ENCODE data around the gene ADARB2. TPM values are rescaled to one million over a fixed set of nuclear protein-coding genes. Genes with fewer than 3 reads are reported as not detected.

ADARB2 gene
- total RNA-seq, 2 experiments from 2014 or later: not detected

GRCh38 chr10:1382711-1383110, 354.6 kb downstream of the ADARB2 start:
- Mint-ChIP-seq H3K36me3 (no peaks in the 10 kb centered on the region), H3K4me1 (no peaks in the 10 kb centered on the region), H3K27me3 (peaks cover 58% of the 10 kb centered on the region), H3K4me3 (no peak overlapping the region), H3K27ac (no peak overlapping the region), H3K9me3 (no peaks in the 10 kb centered on the region)
- no peak for DNase-seq

GRCh38 chr10:1381339-1381738, 356.0 kb downstream of the ADARB2 start:
- no peaks in the 10 kb centered on the region for H3K4me1 Mint-ChIP-seq
- H3K36me3 Mint-ChIP-seq: no peaks in the 10 kb centered on the region
- no peak overlapping the region for H3K27ac Mint-ChIP-seq
- H3K27me3 Mint-ChIP-seq: peaks cover 60% of the 10 kb centered on the region
- DNase-seq: no peak
- H3K4me3 Mint-ChIP-seq: no peak overlapping the region
- H3K9me3 Mint-ChIP-seq: no peaks in the 10 kb centered on the region

- peaks cover 60% of the 10 kb centered on the region for H3K27me3 Mint-ChIP-seq
- H3K27ac Mint-ChIP-seq: no peak overlapping the region
- H3K9me3 Mint-ChIP-seq: peaks cover 3% of the 10 kb centered on the region
- H3K36me3 Mint-ChIP-seq: no peaks in the 10 kb centered on the region
- no peak overlapping the region for H3K4me3 Mint-ChIP-seq
- no peaks in the 10 kb centered on the region for H3K4me1 Mint-ChIP-seq
- no peak for DNase-seq
These were observed 357.1 kb downstream of the ADARB2 start for GRCh38 chr10:1380088-1380671.

- DNase-seq: no peak
These were observed 357.7 kb downstream of the ADARB2 start for GRCh38 chr10:1379601-1380000.

GRCh38 chr10:1378473-1378872, 358.9 kb downstream of the ADARB2 start:
- H3K27me3 Mint-ChIP-seq: peaks cover 47% of the 10 kb centered on the region

More at GRCh38 chr10:1379601-1380000, 357.7 kb downstream of the ADARB2 start:
- H3K4me1 Mint-ChIP-seq: no peaks in the 10 kb centered on the region
- H3K36me3 Mint-ChIP-seq: no peaks in the 10 kb centered on the region
- no peak overlapping the region for H3K27ac Mint-ChIP-seq
- H3K4me3 Mint-ChIP-seq: no peak overlapping the region
- peaks cover 57% of the 10 kb centered on the region for H3K27me3 Mint-ChIP-seq
- peaks cover 3% of the 10 kb centered on the region for H3K9me3 Mint-ChIP-seq

GRCh38 chr10:1377740-1378397, 359.5 kb downstream of the ADARB2 start:
- DNase-seq: no peak
- no peaks in the 10 kb centered on the region for H3K4me1 Mint-ChIP-seq
- peaks cover 48% of the 10 kb centered on the region for H3K27me3 Mint-ChIP-seq
- H3K4me3 Mint-ChIP-seq: no peak overlapping the region
- no peaks in the 10 kb centered on the region for H3K36me3 Mint-ChIP-seq
- peaks cover 3% of the 10 kb centered on the region for H3K9me3 Mint-ChIP-seq
- H3K27ac Mint-ChIP-seq: no peak overlapping the region

More at GRCh38 chr10:1378473-1378872, 358.9 kb downstream of the ADARB2 start:
- Mint-ChIP-seq H3K4me3 (no peak overlapping the region), H3K4me1 (no peaks in the 10 kb centered on the region), H3K27ac (no peak overlapping the region), H3K9me3 (peaks cover 3% of the 10 kb centered on the region), H3K36me3 (no peaks in the 10 kb centered on the region)
- no peak for DNase-seq

GRCh38 chr10:1377231-1377630, 360.1 kb downstream of the ADARB2 start:
- H3K4me1 Mint-ChIP-seq: no peaks in the 10 kb centered on the region
- no peak overlapping the region for H3K27ac Mint-ChIP-seq
- H3K9me3 Mint-ChIP-seq: peaks cover 3% of the 10 kb centered on the region
- peaks cover 51% of the 10 kb centered on the region for H3K27me3 Mint-ChIP-seq
- DNase-seq: no peak
- H3K36me3 Mint-ChIP-seq: no peaks in the 10 kb centered on the region
- H3K4me3 Mint-ChIP-seq: no peak overlapping the region

- no peak for DNase-seq
- Mint-ChIP-seq H3K4me1 (no peaks in the 10 kb centered on the region), H3K27me3 (peaks cover 51% of the 10 kb centered on the region), H3K9me3 (peaks cover 3% of the 10 kb centered on the region), H3K27ac (no peak overlapping the region), H3K36me3 (no peaks in the 10 kb centered on the region), H3K4me3 (no peak overlapping the region)
These were observed 360.9 kb downstream of the ADARB2 start for GRCh38 chr10:1376384-1376945.

GRCh38 chr10:1375346-1376170, 361.8 kb downstream of the ADARB2 start:
- Mint-ChIP-seq H3K4me1 (no peaks in the 10 kb centered on the region), H3K4me3 (no peak overlapping the region)

GRCh38 chr10:1374511-1375345, 362.6 kb downstream of the ADARB2 start:
- H3K27ac Mint-ChIP-seq: no peak overlapping the region
- no peak for DNase-seq
- peaks cover 50% of the 10 kb centered on the region for H3K27me3 Mint-ChIP-seq
- no peaks in the 10 kb centered on the region for H3K36me3 Mint-ChIP-seq
- H3K9me3 Mint-ChIP-seq: peaks cover 3% of the 10 kb centered on the region
- H3K4me1 Mint-ChIP-seq: no peaks in the 10 kb centered on the region
- no peak overlapping the region for H3K4me3 Mint-ChIP-seq

More at GRCh38 chr10:1375346-1376170, 361.8 kb downstream of the ADARB2 start:
- no peak for DNase-seq
- Mint-ChIP-seq H3K36me3 (no peaks in the 10 kb centered on the region), H3K9me3 (peaks cover 3% of the 10 kb centered on the region), H3K27ac (no peak overlapping the region), H3K27me3 (peaks cover 51% of the 10 kb centered on the region)

GRCh38 chr10:1373287-1373686, 364.0 kb downstream of the ADARB2 start:
- no peaks in the 10 kb centered on the region for H3K36me3 Mint-ChIP-seq
- H3K4me1 Mint-ChIP-seq: no peaks in the 10 kb centered on the region
- H3K27ac Mint-ChIP-seq: no peak overlapping the region
- H3K27me3 Mint-ChIP-seq: peaks cover 49% of the 10 kb centered on the region
- peaks cover 3% of the 10 kb centered on the region for H3K9me3 Mint-ChIP-seq
- no peak overlapping the region for H3K4me3 Mint-ChIP-seq
- no peak for DNase-seq

- DNase-seq: no peak
- no peak overlapping the region for H3K27ac Mint-ChIP-seq
- no peaks in the 10 kb centered on the region for H3K36me3 Mint-ChIP-seq
- peaks cover 3% of the 10 kb centered on the region for H3K9me3 Mint-ChIP-seq
- peaks cover 45% of the 10 kb centered on the region for H3K27me3 Mint-ChIP-seq
- H3K4me3 Mint-ChIP-seq: no peak overlapping the region
- no peaks in the 10 kb centered on the region for H3K4me1 Mint-ChIP-seq
These were observed 365.1 kb downstream of the ADARB2 start for GRCh38 chr10:1372212-1372611.

GRCh38 chr10:1370298-1370697, 367.0 kb downstream of the ADARB2 start:
- Mint-ChIP-seq H3K4me1 (no peaks in the 10 kb centered on the region), H3K27ac (no peak overlapping the region), H3K4me3 (no peak overlapping the region), H3K27me3 (peaks cover 44% of the 10 kb centered on the region), H3K9me3 (no peaks in the 10 kb centered on the region), H3K36me3 (no peaks in the 10 kb centered on the region)
- DNase-seq: no peak

- no peak for DNase-seq
- H3K4me3 Mint-ChIP-seq: no peak overlapping the region
- H3K36me3 Mint-ChIP-seq: no peaks in the 10 kb centered on the region
These were observed 367.7 kb downstream of the ADARB2 start for GRCh38 chr10:1369665-1370064.

More at GRCh38 chr10:1369665-1370064, 367.7 kb downstream of the ADARB2 start:
- peaks cover 50% of the 10 kb centered on the region for H3K27me3 Mint-ChIP-seq
- no peaks in the 10 kb centered on the region for H3K4me1 Mint-ChIP-seq
- H3K27ac Mint-ChIP-seq: no peak overlapping the region
- no peaks in the 10 kb centered on the region for H3K9me3 Mint-ChIP-seq
